ENCODE data around the gene SSBP3.

SSBP3 gene

DNA sequence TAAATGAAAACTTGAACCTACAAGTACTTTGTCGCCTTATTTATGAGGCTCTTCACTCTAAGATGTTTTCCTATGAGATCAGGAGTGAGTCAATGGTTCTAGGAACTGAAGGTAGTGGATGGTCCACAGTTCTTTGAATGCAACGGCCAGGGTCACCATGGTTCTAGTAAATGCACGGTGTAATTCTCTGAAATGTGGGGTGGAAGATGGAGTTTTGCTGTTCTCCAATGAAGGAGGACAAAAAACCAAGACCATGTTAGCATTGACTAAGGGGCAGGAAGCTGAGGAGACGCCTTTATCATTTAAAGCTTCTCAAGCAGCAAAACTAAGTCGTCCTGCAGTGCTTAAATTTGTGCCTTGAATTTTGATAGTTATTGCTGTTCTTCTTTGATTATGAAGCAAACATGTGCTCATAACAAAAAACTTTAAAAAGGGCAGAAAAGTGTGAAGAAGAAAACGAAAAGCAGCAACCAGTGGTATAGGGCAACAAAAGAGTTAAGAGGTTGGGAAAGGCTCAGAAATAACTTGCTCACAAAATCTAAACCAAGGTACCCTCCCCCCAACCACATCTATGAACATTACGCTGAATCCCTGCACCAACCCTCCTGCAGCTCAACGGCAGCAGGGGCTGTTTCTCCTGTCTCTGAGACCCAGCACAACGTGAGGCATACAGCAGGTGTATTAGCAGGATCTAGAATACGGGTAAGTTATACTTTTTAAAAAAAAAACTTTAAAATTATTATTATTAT lies 121.2 kb downstream of the SSBP3 start:
- peak in 2 of 3 experiments; percentile 6 to 9 for DNase-seq (ENCODE audit: low read depth in 3 of 3)

DNA sequence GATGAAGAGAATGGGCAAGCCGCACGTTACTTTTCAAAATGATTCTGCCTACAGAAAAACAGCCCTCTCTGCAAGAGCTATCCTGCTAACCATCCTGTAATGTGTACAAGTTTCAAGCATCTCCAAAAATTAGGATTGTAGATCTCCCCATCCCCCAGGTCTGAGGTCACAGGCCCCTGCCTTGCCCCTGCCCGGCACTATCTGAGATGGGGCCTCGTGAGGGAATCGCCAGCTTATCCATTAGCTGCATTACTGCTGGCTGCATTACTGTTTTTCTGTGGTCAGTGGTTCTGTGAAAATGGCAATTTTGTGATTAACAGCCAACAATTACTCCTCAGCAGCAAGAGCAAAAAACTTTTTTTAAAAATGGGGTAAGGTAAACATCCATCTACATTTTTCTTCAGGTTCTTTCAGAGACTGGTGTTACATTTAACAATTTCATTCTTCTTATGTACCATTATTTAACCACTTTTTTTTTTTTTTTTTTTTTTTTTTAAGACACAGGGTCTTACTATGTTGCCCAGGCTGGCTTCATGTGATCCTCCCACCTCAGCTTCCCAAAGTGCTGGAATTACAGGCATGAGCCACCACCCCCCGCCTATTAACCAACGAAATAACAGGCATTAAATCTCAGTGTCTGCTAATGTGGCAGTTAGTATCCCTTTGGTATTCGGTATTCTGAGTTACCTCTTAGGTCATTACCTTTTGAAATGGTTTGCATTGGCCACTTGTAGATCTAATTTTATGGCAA lies 122.4 kb downstream of the SSBP3 start:
- DNase-seq (ENCODE audit: low read depth in 3 of 3) = no peak

DNA sequence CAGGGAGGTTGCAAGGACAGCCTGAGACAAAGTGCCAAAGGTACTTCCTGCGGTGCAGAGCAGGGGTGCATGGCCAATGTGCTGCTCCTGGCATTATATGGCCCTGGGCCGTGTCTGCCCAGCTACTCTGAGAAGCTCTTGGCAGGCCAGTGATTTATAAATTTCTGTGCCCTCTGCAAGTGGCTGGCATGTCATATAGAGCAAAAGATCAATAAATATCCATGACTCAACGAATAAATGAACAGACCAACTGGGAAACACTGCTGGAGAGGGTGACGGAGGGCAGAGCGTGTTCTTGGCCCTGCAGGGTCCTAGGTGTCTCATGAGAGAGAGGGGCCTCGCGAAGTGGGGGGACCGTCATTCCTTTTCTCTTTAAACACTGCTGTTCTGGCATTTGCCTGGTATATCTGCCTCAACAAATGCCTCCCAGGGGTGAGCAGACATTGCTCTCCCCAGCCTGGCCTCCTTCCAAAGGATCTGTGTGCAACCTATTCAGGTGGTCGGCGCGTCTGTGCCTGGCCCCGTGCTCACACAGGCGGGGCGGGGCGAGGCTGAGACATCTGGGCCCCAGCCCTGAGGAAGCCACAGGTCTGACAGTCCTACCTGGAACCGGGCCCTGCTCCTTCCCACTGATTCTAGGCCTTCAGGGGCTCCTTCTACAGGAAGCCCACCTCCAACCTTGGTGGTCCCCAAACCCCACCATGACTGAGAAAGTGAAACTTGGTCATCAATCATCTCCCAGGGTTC lies 123.9 kb downstream of the SSBP3 start:
- DNase-seq (ENCODE audit: low read depth in 3 of 3) = no peak

GRCh38 chr1:54280651-54281050 lies 125.5 kb downstream of the SSBP3 start:
- no peak for DNase-seq (ENCODE audit: low read depth in 3 of 3)

- no peak for DNase-seq (ENCODE audit: low read depth in 3 of 3)
Measured at GRCh38 chr1:54279457-54279856, 126.7 kb downstream of the SSBP3 start.

DNA sequence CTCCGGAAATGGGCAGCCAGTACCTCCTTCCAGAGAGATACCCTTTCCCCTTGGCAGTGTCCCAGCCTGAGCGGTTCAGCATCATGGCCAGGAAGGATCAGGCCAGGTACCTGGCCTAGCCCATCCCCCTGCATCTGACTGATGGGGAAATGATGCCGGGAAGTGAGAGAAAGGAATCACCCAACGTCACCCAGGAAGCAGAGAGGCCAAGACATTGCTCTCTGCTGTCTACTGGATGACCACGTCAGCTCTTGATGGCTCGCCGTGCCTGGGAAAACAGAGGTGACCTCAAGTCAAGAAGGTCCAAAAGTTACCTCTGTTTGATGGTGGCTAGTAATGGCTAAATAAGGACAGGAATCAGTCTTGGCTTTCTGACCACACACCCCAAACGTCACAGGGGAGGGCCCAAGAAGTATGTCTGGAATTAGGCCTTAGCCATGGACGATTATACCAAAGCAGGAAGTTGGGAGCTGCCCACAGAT lies 127.2 kb downstream of the SSBP3 start:
- no peak for DNase-seq (ENCODE audit: low read depth in 3 of 3)

DNA sequence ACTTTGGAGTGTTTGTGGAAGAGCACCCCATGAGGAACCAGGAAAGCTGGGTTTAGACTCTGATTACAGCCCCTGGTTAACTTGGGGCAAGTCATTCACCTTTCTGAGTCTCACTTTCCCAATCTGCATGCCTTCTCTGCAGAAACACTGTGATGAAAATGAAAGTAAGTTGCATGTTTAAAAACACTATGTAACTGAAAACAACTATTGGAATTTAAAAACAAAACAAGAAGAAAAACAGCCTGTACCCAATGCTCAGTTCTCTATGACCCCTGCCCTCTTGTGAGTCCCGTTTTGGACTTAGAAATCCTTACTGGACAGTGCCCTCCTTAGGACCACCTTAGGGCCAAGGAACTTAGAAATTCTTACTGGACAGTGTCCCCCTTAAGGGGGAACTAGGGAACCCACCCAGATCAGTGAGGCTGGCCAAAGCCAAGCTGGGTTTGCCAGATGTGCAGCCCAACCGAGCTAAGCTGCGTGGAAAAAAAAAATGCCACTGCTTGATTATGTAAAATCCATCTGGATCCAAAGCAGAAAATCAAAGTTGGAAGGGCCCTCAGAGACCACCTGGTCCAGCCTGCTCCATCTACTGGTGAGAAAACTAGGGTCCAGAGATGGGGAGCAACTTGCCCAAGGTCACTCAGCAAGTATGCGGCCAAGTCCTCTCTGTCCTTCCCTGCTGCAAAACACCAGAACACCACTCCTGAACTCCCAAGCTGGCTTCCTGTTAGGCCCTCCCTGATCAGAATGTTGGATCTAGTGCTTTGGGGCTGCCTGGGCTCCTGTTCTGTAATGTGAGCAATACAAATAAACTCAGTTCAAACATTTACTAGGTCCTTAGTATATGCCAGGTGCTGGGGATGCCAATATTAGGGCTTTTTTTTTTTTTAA lies 128.5 kb downstream of the SSBP3 start:
- no peak for DNase-seq (ENCODE audit: low read depth in 3 of 3)

DNA sequence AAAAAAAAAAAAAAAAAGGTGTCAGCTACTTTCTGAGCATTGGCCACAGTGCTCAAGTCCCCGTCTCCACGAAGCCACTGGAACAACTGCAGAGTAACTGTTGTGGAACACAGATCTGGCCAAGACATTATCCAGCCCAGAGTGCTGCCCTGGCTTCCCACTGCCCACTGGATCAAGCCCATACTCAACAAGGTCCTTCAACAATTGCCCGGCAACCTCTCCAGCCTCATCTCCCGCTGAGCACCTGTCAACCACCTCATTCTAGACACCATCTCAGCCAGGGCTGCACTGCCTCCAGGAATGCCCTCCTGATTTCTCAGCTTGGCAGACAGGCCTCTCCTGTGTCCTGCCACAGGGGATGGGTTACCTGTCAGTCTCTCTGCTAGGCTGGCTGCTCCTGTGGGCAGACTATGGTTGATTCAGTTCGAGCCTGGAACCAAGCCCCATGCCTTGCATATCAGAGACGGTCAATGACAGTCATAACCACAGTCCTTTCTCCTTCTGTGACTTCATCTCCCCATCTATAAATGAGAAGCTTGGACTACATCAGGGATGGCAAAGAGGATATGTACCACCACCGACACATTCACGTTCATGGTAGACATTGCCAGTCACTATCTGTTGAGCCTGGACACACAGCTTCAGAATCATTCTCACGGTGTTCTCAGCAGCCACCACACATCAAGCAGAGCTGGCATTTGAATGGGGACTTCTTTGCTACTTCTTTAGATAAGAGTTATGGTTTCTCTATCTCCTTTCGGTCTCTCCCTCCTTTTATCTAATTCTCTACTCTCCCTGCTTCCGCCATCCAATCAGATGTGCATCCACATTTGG lies 129.4 kb downstream of the SSBP3 start:
- DNase-seq (ENCODE audit: low read depth in 3 of 3) = no peak

- DNase-seq (ENCODE audit: low read depth in 3 of 3) = no peak
Measured at GRCh38 chr1:54275349-54275748, 130.8 kb downstream of the SSBP3 start.

GRCh38 chr1:54274881-54275280 lies 131.3 kb downstream of the SSBP3 start:
- DNase-seq (ENCODE audit: low read depth in 3 of 3) = no peak

DNA sequence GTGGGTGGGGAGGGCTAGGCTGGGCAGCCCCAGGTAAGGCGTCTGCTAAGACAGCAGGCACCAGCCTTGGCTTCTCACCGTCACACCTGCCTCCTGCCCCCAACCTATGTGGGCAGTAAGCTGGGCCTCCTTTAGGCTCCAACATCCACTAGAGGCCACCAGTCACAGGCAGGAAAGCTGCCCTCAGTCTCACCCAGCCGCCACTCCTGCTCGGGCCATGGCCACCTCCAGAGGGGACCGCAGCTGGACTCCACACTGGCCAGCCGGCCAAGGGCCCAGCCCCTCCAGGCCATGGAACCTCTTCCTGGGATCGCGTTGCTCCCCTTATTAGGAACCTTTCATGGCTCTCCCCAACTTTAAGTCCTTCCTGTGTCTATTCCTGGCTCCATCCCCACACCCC lies 131.7 kb downstream of the SSBP3 start:
- DNase-seq (ENCODE audit: low read depth in 3 of 3) = no peak

- no peak for DNase-seq (ENCODE audit: low read depth in 3 of 3)
Measured at GRCh38 chr1:54273795-54274163, 132.4 kb downstream of the SSBP3 start.

GRCh38 chr1:54273092-54273794 lies 133.0 kb downstream of the SSBP3 start:
- no peak for DNase-seq (ENCODE audit: low read depth in 3 of 3)

- no peak for DNase-seq (ENCODE audit: low read depth in 3 of 3)
Measured at GRCh38 chr1:54272772-54273091, 133.5 kb downstream of the SSBP3 start.

GRCh38 chr1:54272134-54272533 lies 134.1 kb downstream of the SSBP3 start:
- no peak for DNase-seq (ENCODE audit: low read depth in 3 of 3)

- DNase-seq (ENCODE audit: low read depth in 3 of 3) = no peak
Measured at GRCh38 chr1:54271341-54271740, 134.9 kb downstream of the SSBP3 start.

DNA sequence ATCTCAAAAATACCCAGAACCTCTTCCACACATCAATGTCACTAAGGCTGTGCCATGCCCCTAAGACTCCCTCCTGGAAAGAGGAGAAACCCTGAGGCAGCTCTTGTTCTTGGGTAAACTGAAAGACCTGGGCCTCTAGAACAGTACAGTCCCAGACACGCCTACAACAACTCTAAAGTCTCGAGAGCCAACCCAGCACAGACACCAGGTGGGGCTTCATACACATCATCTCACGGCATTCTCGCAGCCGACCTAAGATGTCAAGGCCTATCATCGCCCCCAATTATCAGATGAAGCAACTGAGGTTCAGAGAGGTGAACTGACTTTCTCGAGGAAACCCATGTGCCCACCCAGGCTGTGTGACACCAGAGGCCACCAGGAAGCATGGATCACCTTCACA lies 135.7 kb downstream of the SSBP3 start:
- DNase-seq (ENCODE audit: low read depth in 3 of 3) = no peak

GRCh38 chr1:54268762-54269297 lies 137.4 kb downstream of the SSBP3 start:
- no peak for DNase-seq (ENCODE audit: low read depth in 3 of 3)

GRCh38 chr1:54267815-54268761 lies 138.1 kb downstream of the SSBP3 start:
- no peak for DNase-seq (ENCODE audit: low read depth in 3 of 3)

Data from stimulated activated CD4-positive, alpha-beta T cell treated with anti-CD3 and anti-CD28 coated beads, TNF-alpha, amount 100 ng/mL, for 24 hours (primary cell).